ENCODE measurements around the gene MAML2.

MAML2 gene

DNA sequence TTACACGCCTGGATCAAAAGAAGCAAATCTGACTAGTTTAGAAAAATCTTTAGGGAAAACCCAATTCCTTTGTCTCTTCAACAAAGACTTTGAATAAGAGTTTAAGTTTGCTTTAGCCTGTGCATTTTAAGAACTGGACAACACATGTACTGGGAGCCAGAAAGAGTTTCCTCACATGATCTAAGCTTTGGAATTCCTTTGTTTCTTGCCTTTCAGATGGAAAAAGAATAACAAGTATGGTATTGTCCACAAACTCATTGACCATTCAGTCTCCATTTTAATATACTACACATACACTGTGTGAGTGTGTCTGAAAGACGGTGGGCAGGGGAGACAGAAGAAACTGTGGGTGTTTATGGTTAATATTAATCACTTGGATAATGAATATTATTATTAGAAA is 205.6 kb downstream of the MAML2 start:
- H3K9ac ChIP-seq (ENCODE audit: low read depth, low read length), result no peak overlapping the region
- no peaks in the 10 kb centered on the region for H3K9me3 ChIP-seq (ENCODE audit: control insufficient read depth, insufficient read depth, low read length)
- peaks cover 24% of the 10 kb centered on the region for H3K4me1 ChIP-seq (ENCODE audit: control insufficient read depth, insufficient read depth, low read length)
- H3K4me3 ChIP-seq (ENCODE audit: low read depth, low read length), result no peak overlapping the region
- H3K27ac ChIP-seq (ENCODE audit: low read depth, low read length), result no peak overlapping the region
- no peaks in the 10 kb centered on the region for H3K36me3 ChIP-seq (ENCODE audit: control insufficient read depth, insufficient read depth, low read length)
- no peaks in the 10 kb centered on the region for H3K27me3 ChIP-seq (ENCODE audit: control insufficient read depth, insufficient read depth, low read length)

- H3K27ac ChIP-seq (ENCODE audit: low read depth, low read length), result no peak overlapping the region
- no peak overlapping the region for H3K4me3 ChIP-seq (ENCODE audit: low read depth, low read length)
- no peaks in the 10 kb centered on the region for H3K36me3 ChIP-seq (ENCODE audit: control insufficient read depth, insufficient read depth, low read length)
- no peak overlapping the region for H3K9ac ChIP-seq (ENCODE audit: low read depth, low read length)
- peaks cover 23% of the 10 kb centered on the region for H3K4me1 ChIP-seq (ENCODE audit: control insufficient read depth, insufficient read depth, low read length)
- no peaks in the 10 kb centered on the region for H3K27me3 ChIP-seq (ENCODE audit: control insufficient read depth, insufficient read depth, low read length)
- H3K9me3 ChIP-seq (ENCODE audit: control insufficient read depth, insufficient read depth, low read length), result no peaks in the 10 kb centered on the region
Observed at GRCh38 chr11:96136613-96137298, 206.2 kb downstream of the MAML2 start.

- no peaks in the 10 kb centered on the region for H3K27me3 ChIP-seq (ENCODE audit: control insufficient read depth, insufficient read depth, low read length)
- no peak overlapping the region for H3K27ac ChIP-seq (ENCODE audit: low read depth, low read length)
- no peak overlapping the region for H3K9ac ChIP-seq (ENCODE audit: low read depth, low read length)
- no peaks in the 10 kb centered on the region for H3K36me3 ChIP-seq (ENCODE audit: control insufficient read depth, insufficient read depth, low read length)
- H3K4me3 ChIP-seq (ENCODE audit: low read depth, low read length), result no peak overlapping the region
- H3K4me1 ChIP-seq (ENCODE audit: control insufficient read depth, insufficient read depth, low read length), result peaks cover 23% of the 10 kb centered on the region
- H3K9me3 ChIP-seq (ENCODE audit: control insufficient read depth, insufficient read depth, low read length), result no peaks in the 10 kb centered on the region
Observed at GRCh38 chr11:96134602-96135001, 208.4 kb downstream of the MAML2 start.

GRCh38 chr11:96132437-96132836 is 210.6 kb downstream of the MAML2 start:
- Histone ChIP-seq H3K9ac (ENCODE audit: low read depth, low read length) (no peak overlapping the region), H3K27me3 (ENCODE audit: control insufficient read depth, insufficient read depth, low read length) (no peaks in the 10 kb centered on the region), H3K27ac (ENCODE audit: low read depth, low read length) (no peak overlapping the region), H3K4me3 (ENCODE audit: low read depth, low read length) (no peak overlapping the region), H3K36me3 (ENCODE audit: control insufficient read depth, insufficient read depth, low read length) (no peaks in the 10 kb centered on the region), H3K4me1 (ENCODE audit: control insufficient read depth, insufficient read depth, low read length) (peaks cover 12% of the 10 kb centered on the region), H3K9me3 (ENCODE audit: control insufficient read depth, insufficient read depth, low read length) (no peaks in the 10 kb centered on the region)

DNA sequence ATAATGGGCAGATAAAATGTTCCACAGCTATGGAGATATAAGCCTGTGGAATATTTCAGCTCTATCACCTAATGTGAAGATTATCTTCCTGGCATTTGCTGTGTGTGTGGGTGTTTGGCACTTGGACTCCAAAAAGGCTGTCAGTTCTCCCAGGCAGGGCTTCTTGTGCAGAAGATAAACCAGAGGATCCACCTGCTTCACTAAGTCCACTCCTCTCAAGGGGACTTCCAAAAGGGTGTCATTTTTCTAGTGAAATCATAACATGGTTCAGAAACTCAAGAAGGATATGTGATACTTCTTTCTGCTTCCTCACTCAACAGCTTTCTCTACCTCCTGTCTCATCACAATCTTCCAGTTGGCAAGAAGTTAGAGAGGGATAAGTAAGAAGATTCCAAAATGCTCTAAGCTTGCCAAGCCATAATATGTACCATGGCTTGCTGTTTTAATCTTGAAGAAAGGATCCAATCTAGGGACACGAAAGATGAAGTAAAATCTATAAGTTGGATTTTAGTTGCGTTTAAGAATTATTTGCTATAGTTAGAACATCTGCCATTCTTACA is 212.9 kb downstream of the MAML2 start:
- Histone ChIP-seq H3K36me3 (ENCODE audit: control insufficient read depth, insufficient read depth, low read length) (no peaks in the 10 kb centered on the region), H3K4me3 (ENCODE audit: low read depth, low read length) (no peak overlapping the region), H3K27ac (ENCODE audit: low read depth, low read length) (no peak overlapping the region), H3K4me1 (ENCODE audit: control insufficient read depth, insufficient read depth, low read length) (no peaks in the 10 kb centered on the region), H3K9ac (ENCODE audit: low read depth, low read length) (no peak overlapping the region), H3K9me3 (ENCODE audit: control insufficient read depth, insufficient read depth, low read length) (no peaks in the 10 kb centered on the region), H3K27me3 (ENCODE audit: control insufficient read depth, insufficient read depth, low read length) (no peaks in the 10 kb centered on the region)

- Histone ChIP-seq H3K9ac (ENCODE audit: low read depth, low read length) (no peak overlapping the region), H3K4me1 (ENCODE audit: control insufficient read depth, insufficient read depth, low read length) (0 out of 2 replicates have a peak, but pooled peaks cover 3% of the 10 kb centered on the region), H3K9me3 (ENCODE audit: control insufficient read depth, insufficient read depth, low read length) (no peaks in the 10 kb centered on the region), H3K27me3 (ENCODE audit: control insufficient read depth, insufficient read depth, low read length) (no peaks in the 10 kb centered on the region), H3K36me3 (ENCODE audit: control insufficient read depth, insufficient read depth, low read length) (no peaks in the 10 kb centered on the region), H3K4me3 (ENCODE audit: low read depth, low read length) (no peak overlapping the region), H3K27ac (ENCODE audit: low read depth, low read length) (no peak overlapping the region)
Observed at GRCh38 chr11:96127596-96127959, 215.4 kb downstream of the MAML2 start.

GRCh38 chr11:96126917-96127595 is 215.9 kb downstream of the MAML2 start:
- H3K27ac ChIP-seq (ENCODE audit: low read depth, low read length), result no peak overlapping the region

GRCh38 chr11:96125400-96125799 is 217.6 kb downstream of the MAML2 start:
- no peak overlapping the region for H3K27ac ChIP-seq (ENCODE audit: low read depth, low read length)
- H3K36me3 ChIP-seq (ENCODE audit: control insufficient read depth, insufficient read depth, low read length), result no peaks in the 10 kb centered on the region
- H3K9ac ChIP-seq (ENCODE audit: low read depth, low read length), result no peak overlapping the region

More at GRCh38 chr11:96126917-96127595, 215.9 kb downstream of the MAML2 start:
- H3K9ac ChIP-seq (ENCODE audit: low read depth, low read length), result no peak overlapping the region
- H3K36me3 ChIP-seq (ENCODE audit: control insufficient read depth, insufficient read depth, low read length), result no peaks in the 10 kb centered on the region
- no peaks in the 10 kb centered on the region for H3K27me3 ChIP-seq (ENCODE audit: control insufficient read depth, insufficient read depth, low read length)
- no peaks in the 10 kb centered on the region for H3K9me3 ChIP-seq (ENCODE audit: control insufficient read depth, insufficient read depth, low read length)
- H3K4me1 ChIP-seq (ENCODE audit: control insufficient read depth, insufficient read depth, low read length), result 0 out of 2 replicates have a peak, but pooled peaks cover 8% of the 10 kb centered on the region
- H3K4me3 ChIP-seq (ENCODE audit: low read depth, low read length), result no peak overlapping the region

GRCh38 chr11:96124155-96124554 is 218.8 kb downstream of the MAML2 start:
- H3K36me3 ChIP-seq (ENCODE audit: control insufficient read depth, insufficient read depth, low read length), result no peaks in the 10 kb centered on the region
- no peaks in the 10 kb centered on the region for H3K27me3 ChIP-seq (ENCODE audit: control insufficient read depth, insufficient read depth, low read length)
- 0 out of 2 replicates have a peak, but pooled peaks cover 9% of the 10 kb centered on the region for H3K4me1 ChIP-seq (ENCODE audit: control insufficient read depth, insufficient read depth, low read length)
- no peaks in the 10 kb centered on the region for H3K9me3 ChIP-seq (ENCODE audit: control insufficient read depth, insufficient read depth, low read length)
- H3K27ac ChIP-seq (ENCODE audit: low read depth, low read length), result no peak overlapping the region
- H3K9ac ChIP-seq (ENCODE audit: low read depth, low read length), result no peak overlapping the region
- no peak overlapping the region for H3K4me3 ChIP-seq (ENCODE audit: low read depth, low read length)

More at GRCh38 chr11:96125400-96125799, 217.6 kb downstream of the MAML2 start:
- no peak overlapping the region for H3K4me3 ChIP-seq (ENCODE audit: low read depth, low read length)
- H3K27me3 ChIP-seq (ENCODE audit: control insufficient read depth, insufficient read depth, low read length), result no peaks in the 10 kb centered on the region
- H3K4me1 ChIP-seq (ENCODE audit: control insufficient read depth, insufficient read depth, low read length), result 0 out of 2 replicates have a peak, but pooled peaks cover 9% of the 10 kb centered on the region
- H3K9me3 ChIP-seq (ENCODE audit: control insufficient read depth, insufficient read depth, low read length), result no peaks in the 10 kb centered on the region

GRCh38 chr11:96123301-96123700 is 219.7 kb downstream of the MAML2 start:
- Histone ChIP-seq H3K9ac (ENCODE audit: low read depth, low read length) (no peak overlapping the region), H3K27me3 (ENCODE audit: control insufficient read depth, insufficient read depth, low read length) (no peaks in the 10 kb centered on the region), H3K36me3 (ENCODE audit: control insufficient read depth, insufficient read depth, low read length) (no peaks in the 10 kb centered on the region), H3K27ac (ENCODE audit: low read depth, low read length) (no peak overlapping the region), H3K4me3 (ENCODE audit: low read depth, low read length) (no peak overlapping the region), H3K4me1 (ENCODE audit: control insufficient read depth, insufficient read depth, low read length) (0 out of 2 replicates have a peak, but pooled peaks cover 9% of the 10 kb centered on the region), H3K9me3 (ENCODE audit: control insufficient read depth, insufficient read depth, low read length) (no peaks in the 10 kb centered on the region)

GRCh38 chr11:96122601-96123074 is 220.4 kb downstream of the MAML2 start:
- Histone ChIP-seq H3K4me3 (ENCODE audit: low read depth, low read length) (no peak overlapping the region), H3K9me3 (ENCODE audit: control insufficient read depth, insufficient read depth, low read length) (no peaks in the 10 kb centered on the region), H3K4me1 (ENCODE audit: control insufficient read depth, insufficient read depth, low read length) (0 out of 2 replicates have a peak, but pooled peaks cover 9% of the 10 kb centered on the region), H3K9ac (ENCODE audit: low read depth, low read length) (no peak overlapping the region), H3K27me3 (ENCODE audit: control insufficient read depth, insufficient read depth, low read length) (no peaks in the 10 kb centered on the region), H3K27ac (ENCODE audit: low read depth, low read length) (no peak overlapping the region), H3K36me3 (ENCODE audit: control insufficient read depth, insufficient read depth, low read length) (no peaks in the 10 kb centered on the region)

All from HUES48 (cell line).